ENCODE data around the gene DGCR6L.
"Not testable (repeated sequence)": the region's sequence is repeated elsewhere in the genome, so short reads cannot be mapped to it uniquely, and the experiment has no call there.

The DGCR6L gene

GRCh38 chr22:20276468-20276867 is 43.4 kb downstream of the DGCR6L start:
- Histone ChIP-seq H3K36me3 (ENCODE audit: low read depth) (no peaks in the 10 kb centered on the region), H3K9me3 (ENCODE audit: severe bottlenecking) (no peaks in the 10 kb centered on the region), H3K27ac (ENCODE audit: poor library complexity, severe bottlenecking) (no peak overlapping the region), H3K4me3 (ENCODE audit: severe bottlenecking) (no peak overlapping the region), H3K4me1 (ENCODE audit: insufficient read depth, poor library complexity, severe bottlenecking) (no peaks in the 10 kb centered on the region), H3K27me3 (ENCODE audit: insufficient read depth, poor library complexity, severe bottlenecking) (no peaks in the 10 kb centered on the region)
- DNase-seq (ENCODE audit: low spot score) (no peak), ATAC-seq (ENCODE audit: low read depth) (no peak)
- no peak for TF ChIP-seq CTCF (IDR thresholded peaks at IDR 0.05; ENCODE audit: poor library complexity, severe bottlenecking)

- H3K36me3 ChIP-seq (ENCODE audit: low read depth): no peaks in the 10 kb centered on the region
- no peaks in the 10 kb centered on the region for H3K4me1 ChIP-seq (ENCODE audit: insufficient read depth, poor library complexity, severe bottlenecking)
- DNase-seq (ENCODE audit: low spot score): no peak
- H3K27me3 ChIP-seq (ENCODE audit: insufficient read depth, poor library complexity, severe bottlenecking): no peaks in the 10 kb centered on the region
- no peak overlapping the region for H3K27ac ChIP-seq (ENCODE audit: poor library complexity, severe bottlenecking)
- TF ChIP-seq CTCF (IDR thresholded peaks at IDR 0.05; ENCODE audit: poor library complexity, severe bottlenecking): no peak
- no peaks in the 10 kb centered on the region for H3K9me3 ChIP-seq (ENCODE audit: severe bottlenecking)
- no peak for ATAC-seq (ENCODE audit: low read depth)
- no peak overlapping the region for H3K4me3 ChIP-seq (ENCODE audit: severe bottlenecking)
Measured at GRCh38 chr22:20275836-20276235, 44.0 kb downstream of the DGCR6L start.

GRCh38 chr22:20275325-20275724 is 44.5 kb downstream of the DGCR6L start:
- not testable (repeated sequence) for H3K36me3 ChIP-seq (ENCODE audit: low read depth); DNase-seq (ENCODE audit: low spot score); H3K4me1 ChIP-seq (ENCODE audit: insufficient read depth, poor library complexity, severe bottlenecking); H3K27me3 ChIP-seq (ENCODE audit: insufficient read depth, poor library complexity, severe bottlenecking); ATAC-seq (ENCODE audit: low read depth); H3K27ac ChIP-seq (ENCODE audit: poor library complexity, severe bottlenecking); H3K9me3 ChIP-seq (ENCODE audit: severe bottlenecking); H3K4me3 ChIP-seq (ENCODE audit: severe bottlenecking)

GRCh38 chr22:20274374-20274773 is 45.5 kb downstream of the DGCR6L start:
- H3K4me1 ChIP-seq (ENCODE audit: insufficient read depth, poor library complexity, severe bottlenecking); DNase-seq (ENCODE audit: low spot score); H3K27ac ChIP-seq (ENCODE audit: poor library complexity, severe bottlenecking); H3K27me3 ChIP-seq (ENCODE audit: insufficient read depth, poor library complexity, severe bottlenecking); H3K9me3 ChIP-seq (ENCODE audit: severe bottlenecking); H3K4me3 ChIP-seq (ENCODE audit: severe bottlenecking); H3K36me3 ChIP-seq (ENCODE audit: low read depth); ATAC-seq (ENCODE audit: low read depth): not testable (repeated sequence)

GRCh38 chr22:20273758-20274181 is 46.1 kb downstream of the DGCR6L start:
- no peaks in the 10 kb centered on the region for H3K27me3 ChIP-seq (ENCODE audit: insufficient read depth, poor library complexity, severe bottlenecking)
- DNase-seq (ENCODE audit: low spot score): no peak
- H3K4me3 ChIP-seq (ENCODE audit: severe bottlenecking): no peak overlapping the region
- no peak for ATAC-seq (ENCODE audit: low read depth)
- H3K36me3 ChIP-seq (ENCODE audit: low read depth): no peaks in the 10 kb centered on the region
- H3K4me1 ChIP-seq (ENCODE audit: insufficient read depth, poor library complexity, severe bottlenecking): no peaks in the 10 kb centered on the region
- no peak overlapping the region for H3K27ac ChIP-seq (ENCODE audit: poor library complexity, severe bottlenecking)
- no peaks in the 10 kb centered on the region for H3K9me3 ChIP-seq (ENCODE audit: severe bottlenecking)
- no peak for TF ChIP-seq CTCF (IDR thresholded peaks at IDR 0.05; ENCODE audit: poor library complexity, severe bottlenecking)

GRCh38 chr22:20272700-20273099 is 47.2 kb downstream of the DGCR6L start:
- no peaks in the 10 kb centered on the region for H3K4me1 ChIP-seq (ENCODE audit: insufficient read depth, poor library complexity, severe bottlenecking)
- DNase-seq (ENCODE audit: low spot score): no peak
- no peak overlapping the region for H3K4me3 ChIP-seq (ENCODE audit: severe bottlenecking)
- no peak for TF ChIP-seq CTCF (IDR thresholded peaks at IDR 0.05; ENCODE audit: poor library complexity, severe bottlenecking)
- H3K27ac ChIP-seq (ENCODE audit: poor library complexity, severe bottlenecking): no peak overlapping the region
- H3K9me3 ChIP-seq (ENCODE audit: severe bottlenecking): no peaks in the 10 kb centered on the region
- ATAC-seq (ENCODE audit: low read depth): no peak
- no peaks in the 10 kb centered on the region for H3K27me3 ChIP-seq (ENCODE audit: insufficient read depth, poor library complexity, severe bottlenecking)
- no peaks in the 10 kb centered on the region for H3K36me3 ChIP-seq (ENCODE audit: low read depth)
